ENCODE results near the gene SLC2A11. TPM values are rescaled to one million over a fixed set of nuclear protein-coding genes. Genes with fewer than 3 reads are reported as not detected.

The SLC2A11 gene
- total RNA-seq, 1 experiment from 2014 or later = 9.4 TPM

DNA sequence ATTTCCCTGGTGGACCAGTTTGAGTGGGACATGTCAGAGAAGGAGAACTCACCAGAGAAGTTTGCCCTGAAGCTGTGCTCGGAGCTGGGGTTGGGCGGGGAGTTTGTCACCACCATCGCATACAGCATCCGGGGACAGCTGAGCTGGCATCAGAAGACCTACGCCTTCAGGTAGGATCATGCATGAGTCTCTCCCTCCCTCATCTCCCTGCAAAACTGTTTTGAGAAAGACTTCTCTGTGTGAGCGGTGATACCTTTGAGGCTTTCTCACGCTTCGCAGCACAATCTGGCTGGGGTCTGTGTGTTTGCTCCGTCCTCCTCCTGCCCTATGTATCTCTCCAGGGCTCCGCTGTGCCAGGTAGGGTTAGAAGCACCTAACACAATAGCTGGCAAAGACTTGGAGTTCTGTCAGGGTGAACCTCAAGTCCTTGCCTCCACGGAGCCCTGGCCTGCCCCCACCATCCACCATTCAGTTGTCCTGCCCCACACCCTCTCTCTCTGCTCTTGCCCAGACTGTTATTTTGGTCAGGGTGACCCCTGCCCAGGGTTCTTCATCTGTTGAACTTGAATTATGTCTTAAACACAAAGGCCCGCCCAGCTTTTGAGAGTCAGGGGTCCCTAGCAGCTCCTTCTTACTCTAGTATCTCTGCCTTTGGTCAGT is 32.3 kb upstream of the SLC2A11 start:
- ChIA-PET CTCF (interaction anchor here (0.6 kb wide), 1 partner anchor 51 kb away, joined by 7 read pairs; no protein-coding TSS in a partner anchor), POLR2A (ENCODE audit: unreplicated experiment) (no interaction called here)
- intact Hi-C loops (cut with micrococcal nuclease) = no loop called here
- no peak for DNase-seq
- H3K9ac ChIP-seq (ENCODE audit: low read length) = no peak overlapping the region
- no peaks in the 10 kb centered on the region for H3F3A ChIP-seq (ENCODE audit: low read length, unreplicated experiment)
- no peak for ATAC-seq
- peaks cover 10% of the 10 kb centered on the region; the same call in 1 of the 2 replicates for H3K36me3 ChIP-seq (ENCODE audit: low read depth, low read length)
- no peaks in the 10 kb centered on the region for H3K4me1 ChIP-seq (ENCODE audit: insufficient read depth, low read length)
- no peak overlapping the region for H3K4me3 ChIP-seq (ENCODE audit: low read length)
- no peak overlapping the region for H3K27ac ChIP-seq (ENCODE audit: low read length)
- BruUV-seq (replicated peaks) = no TSS peak
- no peak overlapping the region for H2AFZ ChIP-seq (ENCODE audit: low read length)
- no peak overlapping the region for H3K4me2 ChIP-seq (ENCODE audit: low read length)
- H4K20me1 ChIP-seq (ENCODE audit: low read length) = no peaks in the 10 kb centered on the region
- no peaks in the 10 kb centered on the region for H3K9me3 ChIP-seq (ENCODE audit: low read length)
- TF ChIP-seq EZH2phosphoT487 (IDR thresholded peaks at IDR 0.05; ENCODE audit: borderline replicate concordance, low read length) (no peak), EZH2 (IDR thresholded peaks at IDR 0.05; ENCODE audit: low read length, unreplicated experiment) (no peak)
- TF ChIP-seq, protein P1, sequence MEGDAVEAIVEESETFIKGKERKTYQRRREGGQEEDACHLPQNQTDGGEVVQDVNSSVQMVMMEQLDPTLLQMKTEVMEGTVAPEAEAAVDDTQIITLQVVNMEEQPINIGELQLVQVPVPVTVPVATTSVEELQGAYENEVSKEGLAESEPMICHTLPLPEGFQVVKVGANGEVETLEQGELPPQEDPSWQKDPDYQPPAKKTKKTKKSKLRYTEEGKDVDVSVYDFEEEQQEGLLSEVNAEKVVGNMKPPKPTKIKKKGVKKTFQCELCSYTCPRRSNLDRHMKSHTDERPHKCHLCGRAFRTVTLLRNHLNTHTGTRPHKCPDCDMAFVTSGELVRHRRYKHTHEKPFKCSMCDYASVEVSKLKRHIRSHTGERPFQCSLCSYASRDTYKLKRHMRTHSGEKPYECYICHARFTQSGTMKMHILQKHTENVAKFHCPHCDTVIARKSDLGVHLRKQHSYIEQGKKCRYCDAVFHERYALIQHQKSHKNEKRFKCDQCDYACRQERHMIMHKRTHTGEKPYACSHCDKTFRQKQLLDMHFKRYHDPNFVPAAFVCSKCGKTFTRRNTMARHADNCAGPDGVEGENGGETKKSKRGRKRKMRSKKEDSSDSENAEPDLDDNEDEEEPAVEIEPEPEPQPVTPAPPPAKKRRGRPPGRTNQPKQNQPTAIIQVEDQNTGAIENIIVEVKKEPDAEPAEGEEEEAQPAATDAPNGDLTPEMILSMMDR (conservative IDR thresholded peaks at IDR 0.05; ENCODE audit: low read depth, low read length) = no peak
- no peaks in the 10 kb centered on the region for H3K9me2 ChIP-seq (replicated peaks; ENCODE audit: low read length)
- no peaks in the 10 kb centered on the region for H3K27me3 ChIP-seq (ENCODE audit: low read length)
- H3K79me2 ChIP-seq (ENCODE audit: low read length) = no peaks in the 10 kb centered on the region

DNA sequence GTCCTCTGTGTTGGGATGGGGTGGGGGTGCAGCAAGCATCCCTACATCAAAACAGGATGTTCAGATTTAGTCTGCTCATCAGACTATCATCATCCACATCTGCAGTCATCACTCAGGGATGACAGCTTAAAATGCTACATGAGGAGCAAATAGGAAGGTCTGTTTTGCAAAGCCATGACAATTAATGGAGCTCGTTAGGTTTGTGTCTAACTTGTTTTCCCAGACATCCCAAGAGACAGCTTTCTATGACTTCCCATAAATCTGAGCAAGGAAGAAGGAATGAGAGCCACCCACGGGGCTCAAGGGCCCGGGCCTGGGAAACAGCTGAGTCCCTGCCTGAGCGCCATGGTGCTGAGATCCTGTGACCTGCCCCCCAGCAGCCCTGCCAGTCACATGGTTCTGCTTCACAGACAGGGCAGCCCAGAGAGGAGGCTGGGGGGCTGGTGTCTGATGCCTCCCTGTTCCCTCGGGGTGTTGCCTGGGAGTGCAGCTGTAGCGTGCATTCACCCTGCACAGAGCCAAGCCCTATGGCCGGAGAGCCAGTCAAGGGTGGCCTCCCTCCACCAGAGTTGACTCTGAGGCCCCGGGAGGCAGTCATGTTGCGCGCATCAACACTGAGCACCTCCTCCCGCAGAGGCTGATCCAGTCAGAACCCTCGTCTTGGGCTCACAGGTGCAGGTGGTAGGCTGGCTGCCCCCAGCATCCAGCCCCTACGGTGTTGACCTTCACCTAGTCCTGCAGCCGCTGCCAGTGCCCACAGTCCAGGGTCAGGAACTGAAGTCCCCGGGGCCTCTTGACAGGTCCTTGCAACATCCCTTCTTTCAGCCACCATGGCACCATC is 30.9 kb upstream of the SLC2A11 start:
- no peaks in the 10 kb centered on the region for H4K20me1 ChIP-seq (ENCODE audit: low read length)
- ChIA-PET POLR2A (ENCODE audit: unreplicated experiment) (no interaction called here), CTCF (interaction anchor here (0.6 kb wide), 1 partner anchor 69 kb away, joined by 3 read pairs; no protein-coding TSS in a partner anchor)
- intact Hi-C loops (cut with micrococcal nuclease) = no loop called here
- H3K9me3 ChIP-seq (ENCODE audit: low read length) = no peaks in the 10 kb centered on the region
- ATAC-seq (no peak), DNase-seq (no peak)
- no peaks in the 10 kb centered on the region for H3K79me2 ChIP-seq (ENCODE audit: low read length)
- no peaks in the 10 kb centered on the region for H3F3A ChIP-seq (ENCODE audit: low read length, unreplicated experiment)
- no peak for TF ChIP-seq EZH2phosphoT487 (IDR thresholded peaks at IDR 0.05; ENCODE audit: borderline replicate concordance, low read length)
- no peak for TF ChIP-seq EZH2 (IDR thresholded peaks at IDR 0.05; ENCODE audit: low read length, unreplicated experiment)
- no peak overlapping the region for H3K4me3 ChIP-seq (ENCODE audit: low read length)
- no TSS peak for BruUV-seq (replicated peaks)
- no peaks in the 10 kb centered on the region for H3K9me2 ChIP-seq (replicated peaks; ENCODE audit: low read length)
- no peak overlapping the region for H3K27ac ChIP-seq (ENCODE audit: low read length)
- H3K36me3 ChIP-seq (ENCODE audit: low read depth, low read length) = peaks cover 10% of the 10 kb centered on the region; the same call in 1 of the 2 replicates
- H3K4me1 ChIP-seq (ENCODE audit: insufficient read depth, low read length) = no peaks in the 10 kb centered on the region
- H3K27me3 ChIP-seq (ENCODE audit: low read length) = no peaks in the 10 kb centered on the region
- no peak overlapping the region for H3K9ac ChIP-seq (ENCODE audit: low read length)
- H3K4me2 ChIP-seq (ENCODE audit: low read length) = no peak overlapping the region
- H2AFZ ChIP-seq (ENCODE audit: low read length) = no peak overlapping the region

DNA sequence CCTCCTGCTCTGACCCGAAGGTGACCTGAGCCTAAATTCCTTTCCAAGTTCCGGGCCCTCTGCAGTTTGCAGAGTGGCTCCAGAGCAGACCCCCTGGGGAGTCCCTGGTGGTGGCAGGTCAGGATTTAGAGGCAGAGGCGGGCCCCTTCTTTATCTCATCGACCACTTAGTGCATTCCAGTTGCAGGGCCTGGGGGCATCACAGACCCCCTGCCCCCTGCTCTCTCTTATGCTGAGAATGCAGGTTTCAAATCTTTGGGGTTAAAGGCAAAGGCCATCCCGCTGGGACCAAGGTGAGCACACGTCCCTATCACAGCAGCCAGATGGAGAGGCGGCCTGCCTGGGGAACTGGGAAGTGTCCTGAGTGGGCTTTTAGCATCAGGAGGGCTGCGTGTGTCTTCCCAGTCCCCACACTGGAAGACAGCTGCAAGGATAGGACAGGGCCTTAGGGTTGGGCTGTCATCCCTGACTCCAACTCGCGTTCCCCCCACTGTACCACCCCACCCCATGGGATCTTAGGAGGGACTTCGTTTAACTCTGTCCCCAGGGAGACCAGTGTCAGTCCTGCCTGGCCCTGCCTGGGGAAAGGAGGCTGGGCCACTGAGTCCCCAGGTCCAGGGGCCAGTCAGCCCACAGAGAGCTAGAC is 30.2 kb upstream of the SLC2A11 start:
- Histone ChIP-seq H3K4me2 (ENCODE audit: low read length) (no peak overlapping the region), H3F3A (ENCODE audit: low read length, unreplicated experiment) (no peaks in the 10 kb centered on the region), H3K9me2 (replicated peaks; ENCODE audit: low read length) (no peaks in the 10 kb centered on the region), H3K9ac (ENCODE audit: low read length) (no peak overlapping the region), H3K4me1 (ENCODE audit: insufficient read depth, low read length) (no peaks in the 10 kb centered on the region), H3K4me3 (ENCODE audit: low read length) (no peak overlapping the region), H3K36me3 (ENCODE audit: low read depth, low read length) (peaks cover 10% of the 10 kb centered on the region; the same call in 1 of the 2 replicates), H3K27ac (ENCODE audit: low read length) (no peak overlapping the region), H3K9me3 (ENCODE audit: low read length) (no peaks in the 10 kb centered on the region), H2AFZ (ENCODE audit: low read length) (no peak overlapping the region), H4K20me1 (ENCODE audit: low read length) (no peaks in the 10 kb centered on the region), H3K79me2 (ENCODE audit: low read length) (no peaks in the 10 kb centered on the region), H3K27me3 (ENCODE audit: low read length) (no peaks in the 10 kb centered on the region)
- intact Hi-C loops (cut with micrococcal nuclease) = no loop called here
- ATAC-seq (no peak), DNase-seq (no peak)
- ChIA-PET CTCF (no interaction called here), POLR2A (ENCODE audit: unreplicated experiment) (no interaction called here)
- no peak for TF ChIP-seq EZH2 (IDR thresholded peaks at IDR 0.05; ENCODE audit: low read length, unreplicated experiment)
- TF ChIP-seq, protein P1 (conservative IDR thresholded peaks at IDR 0.05; ENCODE audit: low read depth, low read length) = no peak
- no peak for TF ChIP-seq EZH2phosphoT487 (IDR thresholded peaks at IDR 0.05; ENCODE audit: borderline replicate concordance, low read length)
- no TSS peak for BruUV-seq (replicated peaks)
